HCT116 (cell line): ENCODE results near the gene PCLO. TPM values are rescaled to one million over a fixed set of nuclear protein-coding genes. Genes with fewer than 3 reads are reported as not detected.

ENCODE experiments used
- ATAC-seq: fragments of 200-7000 bp; cut with Tn5 transposase; 2 replicates; pipeline ENCODE4 v1.9.1; 2020; ENCODE audit warnings: mild to moderate bottlenecking, moderate library complexity
- BruUV-seq: library from RNA; stranded (reverse); fragments of 400-500 nt; replicated peaks from 2 replicates; lab custom pipeline; 2021; lab: Mats Ljungman, UMichigan
- CTCF ChIA-PET: fragments of 300-600 bp; sonication (Branson Sonifier 250); formaldehyde crosslinking; loops from one replicate; lab custom pipeline; 2021; ENCODE audit warnings: antibody characterized with exemption; lab: Charles Lee
- POLR2A ChIA-PET: fragments of 300-600, 350-600 bp; sonication (Branson Sonifier 250); formaldehyde crosslinking; loops from one replicate; lab custom pipeline; 2021; ENCODE audit warnings: antibody characterized with exemption; lab: Charles Lee
- RAD21 ChIA-PET, 2 experiments: fragments of 300-600 bp; sonication (Branson Sonifier 250); formaldehyde crosslinking; loops; one replicate each; lab custom pipeline; 2023; ENCODE audit warnings: low total read pairs in 2 of 2; ENCODE audit not compliant: uncharacterized antibody in 2 of 2, unreplicated experiment in 2 of 2, low non-redundant PET in 1 of 2; lab: Charles Lee
- DNase-seq: peaks from one replicate; pipeline ENCODE4 v3.0.0-alpha.2; 2010; ENCODE audit warnings: low read depth, low spot score
- H2AFZ ChIP-seq: fragments of 200-600 bp; shearing (Covaris generic), sonication (generic); 2 replicates; pipeline ENCODE4 v1.6.1; 2017; ENCODE audit warnings: low read depth, mixed run types, mixed read lengths, antibody characterized with exemption, low read length; ENCODE audit not compliant: poor library complexity, severe bottlenecking
- H3K27ac ChIP-seq: 2 replicates; pipeline ENCODE4 v1.5.1; 2012; ENCODE audit warnings: low read depth, low read length
- H3K27me3 ChIP-seq: fragments of 200-600 bp; sonication (generic); 2 replicates; pipeline ENCODE4 v1.6.1; 2016; ENCODE audit warnings: mixed run types, low read length, mixed read lengths; ENCODE audit not compliant: insufficient read depth
- H3K36me3 ChIP-seq, 2 experiments: fragments of 200-500 bp in 1 of 2; fragments of 200-600 bp in 1 of 2; sonication (Bioruptor generic) in 1 of 2; sonication (generic) in 1 of 2; 2 replicates each; pipeline versions ENCODE4 v1.5.1 to v1.6.1; 2014 to 2016; ENCODE audit warnings: low read length in 2 of 2, inconsistent platforms in 1 of 2, mixed read lengths in 1 of 2, mixed run types in 1 of 2; ENCODE audit not compliant: insufficient read depth in 2 of 2, control insufficient read depth in 1 of 2
- H3K4me1 ChIP-seq, 2 experiments: fragments of 200-600 bp in 1 of 2; sonication (generic) in 1 of 2; 2 replicates each; pipeline versions ENCODE4 v1.5.1 to v1.6.1; 2012 to 2017; ENCODE audit warnings: low read length in 2 of 2, inconsistent platforms in 1 of 2, mild to moderate bottlenecking in 1 of 2, mixed read lengths in 1 of 2, mixed run types in 1 of 2, moderate library complexity in 1 of 2; ENCODE audit not compliant: insufficient read depth in 2 of 2, control insufficient read depth in 1 of 2
- H3K4me2 ChIP-seq: fragments of 200-600 bp; sonication (generic); 2 replicates; pipeline ENCODE4 v1.6.1; 2017; ENCODE audit warnings: mixed run types, low read length, mixed read lengths
- H3K4me3 ChIP-seq, 2 experiments: fragments of 200-600 bp in 1 of 2; sonication (generic) in 1 of 2; replicated peaks in 1 of 2; 2 replicates each; pipeline ENCODE4 v1.5.1; 2011 to 2016; ENCODE audit warnings: low read length in 2 of 2, control low read depth in 1 of 2, low read depth in 1 of 2, mild to moderate bottlenecking in 1 of 2, mixed read lengths in 1 of 2, mixed run types in 1 of 2
- H3K79me2 ChIP-seq: fragments of 200-600 bp; sonication (generic); 2 replicates; pipeline ENCODE4 v1.6.1; 2017; ENCODE audit warnings: mild to moderate bottlenecking, mixed run types, low read length, moderate library complexity, mixed read lengths; ENCODE audit not compliant: insufficient read depth
- H3K9ac ChIP-seq: fragments of 200-600 bp; sonication (generic); 2 replicates; pipeline ENCODE4 v1.6.1; 2016; ENCODE audit warnings: low read length, mixed read lengths
- H3K9me2 ChIP-seq: fragments of 200-600 bp; sonication (generic), shearing (Covaris generic); 2 replicates; pipeline ENCODE4 v1.6.1; 2017; ENCODE audit warnings: mixed run types, mild to moderate bottlenecking, moderate library complexity; ENCODE audit not compliant: insufficient read depth
- H3K9me3 ChIP-seq, 2 experiments: fragments of 200-500 bp in 1 of 2; fragments of 200-600 bp in 1 of 2; sonication (Bioruptor generic) in 1 of 2; sonication (generic) in 1 of 2; 2 replicates each; pipeline ENCODE4 v1.6.1; 2014 to 2017; ENCODE audit warnings: low read length in 2 of 2, mixed read lengths in 2 of 2, inconsistent platforms in 1 of 2, low read depth in 1 of 2, mild to moderate bottlenecking in 1 of 2, mixed run types in 1 of 2, moderate library complexity in 1 of 2; ENCODE audit not compliant: control insufficient read depth in 1 of 2, insufficient read depth in 1 of 2
- H4K20me1 ChIP-seq: fragments of 200-600 bp; sonication (generic), shearing (Covaris generic); 2 replicates; pipeline ENCODE4 v1.6.1; 2017; ENCODE audit warnings: mixed run types, mild to moderate bottlenecking, moderate library complexity; ENCODE audit not compliant: insufficient read depth
- CBX3 ChIP-seq: IDR thresholded peaks from 2 replicates; pipeline ENCODE4 v1.6.1; 2012; ENCODE audit warnings: low read depth
- EGR1 ChIP-seq: IDR thresholded peaks from 2 replicates; pipeline ENCODE4 v1.6.1; 2012; ENCODE audit warnings: low read depth
- ELF1 ChIP-seq: IDR thresholded peaks from 2 replicates; pipeline ENCODE4 v1.6.1; 2012; ENCODE audit warnings: low read depth, borderline replicate concordance
- FOSL1 ChIP-seq: IDR thresholded peaks from 2 replicates; pipeline ENCODE4 v1.6.1; 2012; ENCODE audit warnings: low read depth
- POLR2A ChIP-seq: IDR thresholded peaks from 2 replicates; pipeline ENCODE4 v1.7.0; 2011; ENCODE audit warnings: borderline replicate concordance; ENCODE audit not compliant: insufficient read depth, insufficient read length; ENCODE audit errors: extremely low read depth
- POLR2AphosphoS5 ChIP-seq: IDR thresholded peaks from 2 replicates; pipeline ENCODE4 v1.6.1; 2011; ENCODE audit warnings: mild to moderate bottlenecking, low read depth, low read length, moderate library complexity
- SRF ChIP-seq: IDR thresholded peaks from 2 replicates; pipeline ENCODE4 v1.6.1; 2012; ENCODE audit warnings: low read depth
- ZFX ChIP-seq: fragments of 450-650 bp; IDR thresholded peaks from 2 replicates; pipeline ENCODE4 v1.6.1; 2017
- intact Hi-C: fragments of 100-400 bp; cut with micrococcal nuclease; formaldehyde crosslinking; loops from 2 replicates; pipeline ENCODE4 v1.10.0; 2022
- total RNA-seq: library from RNA; stranded (reverse); gene quantifications from one replicate; pipeline ENCODE4 v1.2.1, GENCODE V29; 2021; ENCODE audit not compliant: unreplicated experiment
- TF ChIP-seq, protein P1 (sequence below): IDR thresholded peaks from 2 replicates; pipeline ENCODE4 v1.6.1; 2011; ENCODE audit warnings: mild to moderate bottlenecking, low read length, moderate library complexity; ENCODE audit not compliant: insufficient replicate concordance; ENCODE audit errors: extremely low read depth
- TF ChIP-seq, protein P2 (sequence below): IDR thresholded peaks from 2 replicates; pipeline ENCODE4 v1.6.1; 2012
- TF ChIP-seq, protein P3 (sequence below): IDR thresholded peaks from 2 replicates; pipeline ENCODE4 v1.6.1; 2012

The PCLO gene
- total RNA-seq, 1 experiment from 2014 or later = 2.4 TPM

DNA sequence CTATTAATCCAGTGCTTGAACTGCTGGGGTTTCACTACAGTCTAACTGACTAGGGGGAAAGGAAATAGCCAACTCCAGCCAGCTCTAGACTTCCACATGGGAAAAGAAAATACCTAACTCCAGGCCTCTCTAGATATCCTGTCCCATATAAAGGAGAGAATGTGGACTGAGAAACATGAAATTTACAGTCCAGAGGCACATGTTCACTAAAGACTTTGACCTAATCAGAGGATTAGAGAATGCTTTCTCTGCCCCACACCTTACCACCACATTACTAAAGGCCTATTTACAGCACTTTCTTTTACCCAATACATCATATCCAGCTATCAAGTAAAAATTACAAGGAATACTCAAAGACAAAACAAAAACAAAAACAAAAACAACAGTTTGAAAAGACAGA, 164.2 kb downstream of the PCLO start:
- no peak for ATAC-seq
- Histone ChIP-seq H3K4me2 (no peak overlapping the region), H3K4me3 (no peak overlapping the region), H3K27ac (no peak overlapping the region), H3K9me3 (no peaks in the 10 kb centered on the region), H2AFZ (no peak overlapping the region), H3K9me2 (no peaks in the 10 kb centered on the region), H3K79me2 (no peaks in the 10 kb centered on the region), H3K36me3 (no peaks in the 10 kb centered on the region), H3K9ac (no peak overlapping the region), H3K4me1 (no peaks in the 10 kb centered on the region), H3K27me3 (no peaks in the 10 kb centered on the region), H4K20me1 (no peaks in the 10 kb centered on the region)
- RAD21 ChIA-PET = no interaction called here
- intact Hi-C loops = no loop called here
- no peak for DNase-seq
- CTCF ChIA-PET = no interaction called here
- POLR2A ChIA-PET = no interaction called here
- BruUV-seq = no TSS peak
- TF ChIP-seq, protein P1, sequence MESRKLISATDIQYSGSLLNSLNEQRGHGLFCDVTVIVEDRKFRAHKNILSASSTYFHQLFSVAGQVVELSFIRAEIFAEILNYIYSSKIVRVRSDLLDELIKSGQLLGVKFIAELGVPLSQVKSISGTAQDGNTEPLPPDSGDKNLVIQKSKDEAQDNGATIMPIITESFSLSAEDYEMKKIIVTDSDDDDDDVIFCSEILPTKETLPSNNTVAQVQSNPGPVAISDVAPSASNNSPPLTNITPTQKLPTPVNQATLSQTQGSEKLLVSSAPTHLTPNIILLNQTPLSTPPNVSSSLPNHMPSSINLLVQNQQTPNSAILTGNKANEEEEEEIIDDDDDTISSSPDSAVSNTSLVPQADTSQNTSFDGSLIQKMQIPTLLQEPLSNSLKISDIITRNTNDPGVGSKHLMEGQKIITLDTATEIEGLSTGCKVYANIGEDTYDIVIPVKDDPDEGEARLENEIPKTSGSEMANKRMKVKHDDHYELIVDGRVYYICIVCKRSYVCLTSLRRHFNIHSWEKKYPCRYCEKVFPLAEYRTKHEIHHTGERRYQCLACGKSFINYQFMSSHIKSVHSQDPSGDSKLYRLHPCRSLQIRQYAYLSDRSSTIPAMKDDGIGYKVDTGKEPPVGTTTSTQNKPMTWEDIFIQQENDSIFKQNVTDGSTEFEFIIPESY = no peak
- no peak for TF ChIP-seq POLR2AphosphoS5
- TF ChIP-seq ELF1 = no peak
- TF ChIP-seq, protein P2, sequence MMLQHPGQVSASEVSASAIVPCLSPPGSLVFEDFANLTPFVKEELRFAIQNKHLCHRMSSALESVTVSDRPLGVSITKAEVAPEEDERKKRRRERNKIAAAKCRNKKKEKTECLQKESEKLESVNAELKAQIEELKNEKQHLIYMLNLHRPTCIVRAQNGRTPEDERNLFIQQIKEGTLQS = no peak
- no peak for TF ChIP-seq ZFX
- no peak for TF ChIP-seq CBX3
- no peak for TF ChIP-seq FOSL1
- TF ChIP-seq SRF = no peak
- TF ChIP-seq EGR1 = no peak
- TF ChIP-seq, protein P3, sequence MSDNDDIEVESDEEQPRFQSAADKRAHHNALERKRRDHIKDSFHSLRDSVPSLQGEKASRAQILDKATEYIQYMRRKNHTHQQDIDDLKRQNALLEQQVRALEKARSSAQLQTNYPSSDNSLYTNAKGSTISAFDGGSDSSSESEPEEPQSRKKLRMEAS = no peak
- TF ChIP-seq POLR2A = no peak
- TF ChIP-seq, all 23 proteins: peak for 0
